HCT116 (cell line): ENCODE results near the gene SH3D21. TPM values are rescaled to one million over a fixed set of nuclear protein-coding genes. Genes with fewer than 3 reads are reported as not detected.

ENCODE experiments used
- ATAC-seq: fragments of 200-7000 bp; cut with Tn5 transposase; 2 replicates; pipeline ENCODE4 v1.9.1; 2020; ENCODE audit warnings: mild to moderate bottlenecking, moderate library complexity
- BruUV-seq: library from RNA; stranded (reverse); fragments of 400-500 nt; replicated peaks from 2 replicates; lab custom pipeline; 2021; lab: Mats Ljungman, UMichigan
- CTCF ChIA-PET: fragments of 300-600 bp; sonication (Branson Sonifier 250); formaldehyde crosslinking; loops from one replicate; lab custom pipeline; 2021; ENCODE audit warnings: antibody characterized with exemption; lab: Charles Lee
- POLR2A ChIA-PET: fragments of 300-600, 350-600 bp; sonication (Branson Sonifier 250); formaldehyde crosslinking; loops from one replicate; lab custom pipeline; 2021; ENCODE audit warnings: antibody characterized with exemption; lab: Charles Lee
- RAD21 ChIA-PET, 2 experiments: fragments of 300-600 bp; sonication (Branson Sonifier 250); formaldehyde crosslinking; loops; one replicate each; lab custom pipeline; 2023; ENCODE audit warnings: low total read pairs in 2 of 2; ENCODE audit not compliant: uncharacterized antibody in 2 of 2, unreplicated experiment in 2 of 2, low non-redundant PET in 1 of 2; lab: Charles Lee
- DNase-seq: peaks from one replicate; pipeline ENCODE4 v3.0.0-alpha.2; 2010; ENCODE audit warnings: low read depth, low spot score
- H2AFZ ChIP-seq: fragments of 200-600 bp; shearing (Covaris generic), sonication (generic); 2 replicates; pipeline ENCODE4 v1.6.1; 2017; ENCODE audit warnings: low read depth, mixed run types, mixed read lengths, antibody characterized with exemption, low read length; ENCODE audit not compliant: poor library complexity, severe bottlenecking
- H3K27ac ChIP-seq: 2 replicates; pipeline ENCODE4 v1.5.1; 2012; ENCODE audit warnings: low read depth, low read length
- H3K27me3 ChIP-seq: fragments of 200-600 bp; sonication (generic); 2 replicates; pipeline ENCODE4 v1.6.1; 2016; ENCODE audit warnings: mixed run types, low read length, mixed read lengths; ENCODE audit not compliant: insufficient read depth
- H3K36me3 ChIP-seq, 2 experiments: fragments of 200-500 bp in 1 of 2; fragments of 200-600 bp in 1 of 2; sonication (Bioruptor generic) in 1 of 2; sonication (generic) in 1 of 2; 2 replicates each; pipeline versions ENCODE4 v1.5.1 to v1.6.1; 2014 to 2016; ENCODE audit warnings: low read length in 2 of 2, inconsistent platforms in 1 of 2, mixed read lengths in 1 of 2, mixed run types in 1 of 2; ENCODE audit not compliant: insufficient read depth in 2 of 2, control insufficient read depth in 1 of 2
- H3K4me1 ChIP-seq, 2 experiments: fragments of 200-600 bp in 1 of 2; sonication (generic) in 1 of 2; 2 replicates each; pipeline versions ENCODE4 v1.5.1 to v1.6.1; 2012 to 2017; ENCODE audit warnings: low read length in 2 of 2, inconsistent platforms in 1 of 2, mild to moderate bottlenecking in 1 of 2, mixed read lengths in 1 of 2, mixed run types in 1 of 2, moderate library complexity in 1 of 2; ENCODE audit not compliant: insufficient read depth in 2 of 2, control insufficient read depth in 1 of 2
- H3K4me2 ChIP-seq: fragments of 200-600 bp; sonication (generic); 2 replicates; pipeline ENCODE4 v1.6.1; 2017; ENCODE audit warnings: mixed run types, low read length, mixed read lengths
- H3K4me3 ChIP-seq, 2 experiments: fragments of 200-600 bp in 1 of 2; sonication (generic) in 1 of 2; replicated peaks in 1 of 2; 2 replicates each; pipeline ENCODE4 v1.5.1; 2011 to 2016; ENCODE audit warnings: low read length in 2 of 2, control low read depth in 1 of 2, low read depth in 1 of 2, mild to moderate bottlenecking in 1 of 2, mixed read lengths in 1 of 2, mixed run types in 1 of 2
- H3K79me2 ChIP-seq: fragments of 200-600 bp; sonication (generic); 2 replicates; pipeline ENCODE4 v1.6.1; 2017; ENCODE audit warnings: mild to moderate bottlenecking, mixed run types, low read length, moderate library complexity, mixed read lengths; ENCODE audit not compliant: insufficient read depth
- H3K9ac ChIP-seq: fragments of 200-600 bp; sonication (generic); 2 replicates; pipeline ENCODE4 v1.6.1; 2016; ENCODE audit warnings: low read length, mixed read lengths
- H3K9me2 ChIP-seq: fragments of 200-600 bp; sonication (generic), shearing (Covaris generic); 2 replicates; pipeline ENCODE4 v1.6.1; 2017; ENCODE audit warnings: mixed run types, mild to moderate bottlenecking, moderate library complexity; ENCODE audit not compliant: insufficient read depth
- H3K9me3 ChIP-seq, 2 experiments: fragments of 200-500 bp in 1 of 2; fragments of 200-600 bp in 1 of 2; sonication (Bioruptor generic) in 1 of 2; sonication (generic) in 1 of 2; 2 replicates each; pipeline ENCODE4 v1.6.1; 2014 to 2017; ENCODE audit warnings: low read length in 2 of 2, mixed read lengths in 2 of 2, inconsistent platforms in 1 of 2, low read depth in 1 of 2, mild to moderate bottlenecking in 1 of 2, mixed run types in 1 of 2, moderate library complexity in 1 of 2; ENCODE audit not compliant: control insufficient read depth in 1 of 2, insufficient read depth in 1 of 2
- H4K20me1 ChIP-seq: fragments of 200-600 bp; sonication (generic), shearing (Covaris generic); 2 replicates; pipeline ENCODE4 v1.6.1; 2017; ENCODE audit warnings: mixed run types, mild to moderate bottlenecking, moderate library complexity; ENCODE audit not compliant: insufficient read depth
- CBX3 ChIP-seq: IDR thresholded peaks from 2 replicates; pipeline ENCODE4 v1.6.1; 2012; ENCODE audit warnings: low read depth
- CEBPB ChIP-seq: IDR thresholded peaks from 2 replicates; pipeline ENCODE4 v1.6.1; 2012; ENCODE audit warnings: low read depth
- EGR1 ChIP-seq: IDR thresholded peaks from 2 replicates; pipeline ENCODE4 v1.6.1; 2012; ENCODE audit warnings: low read depth
- EZH2 ChIP-seq: fragments of 200-600 bp; sonication (generic); IDR thresholded peaks from 2 replicates; pipeline ENCODE4 v1.6.1; 2017; ENCODE audit warnings: antibody characterized with exemption, mixed run types
- EZH2phosphoT487 ChIP-seq: fragments of 200-600 bp; IDR thresholded peaks from 2 replicates; pipeline ENCODE4 v1.6.1; 2018; ENCODE audit warnings: antibody characterized with exemption, borderline replicate concordance
- FOSL1 ChIP-seq: IDR thresholded peaks from 2 replicates; pipeline ENCODE4 v1.6.1; 2012; ENCODE audit warnings: low read depth
- POLR2A ChIP-seq: IDR thresholded peaks from 2 replicates; pipeline ENCODE4 v1.7.0; 2011; ENCODE audit warnings: borderline replicate concordance; ENCODE audit not compliant: insufficient read depth, insufficient read length; ENCODE audit errors: extremely low read depth
- SIN3A ChIP-seq: IDR thresholded peaks from 2 replicates; pipeline ENCODE4 v1.6.1; 2012; ENCODE audit warnings: low read depth
- SRF ChIP-seq: IDR thresholded peaks from 2 replicates; pipeline ENCODE4 v1.6.1; 2012; ENCODE audit warnings: low read depth
- TCF7L2 ChIP-seq: IDR thresholded peaks from 2 replicates; pipeline ENCODE4 v1.7.0; 2011; ENCODE audit warnings: borderline replicate concordance, inconsistent platforms; ENCODE audit not compliant: insufficient read depth, insufficient read length; ENCODE audit errors: extremely low read depth
- YY1 ChIP-seq: IDR thresholded peaks from 2 replicates; pipeline ENCODE4 v1.6.1; 2011; ENCODE audit warnings: low read length, low read depth, moderate library complexity, mild to moderate bottlenecking; ENCODE audit not compliant: insufficient replicate concordance; ENCODE audit errors: extremely low read depth
- ZFX ChIP-seq: fragments of 450-650 bp; IDR thresholded peaks from 2 replicates; pipeline ENCODE4 v1.6.1; 2017
- intact Hi-C: fragments of 100-400 bp; cut with micrococcal nuclease; formaldehyde crosslinking; loops from 2 replicates; pipeline ENCODE4 v1.10.0; 2022
- total RNA-seq: library from RNA; stranded (reverse); gene quantifications from one replicate; pipeline ENCODE4 v1.2.1, GENCODE V29; 2021; ENCODE audit not compliant: unreplicated experiment
- TF ChIP-seq, protein P1 (sequence below): IDR thresholded peaks from 2 replicates; pipeline ENCODE4 v1.6.1; 2011; ENCODE audit warnings: mild to moderate bottlenecking, low read length, moderate library complexity; ENCODE audit not compliant: insufficient replicate concordance; ENCODE audit errors: extremely low read depth
- TF ChIP-seq, protein P2 (sequence below): IDR thresholded peaks from 2 replicates; pipeline ENCODE4 v1.6.1; 2012; ENCODE audit warnings: low read depth

The SH3D21 gene
- total RNA-seq, 1 experiment from 2014 or later = 9.3 TPM

DNA sequence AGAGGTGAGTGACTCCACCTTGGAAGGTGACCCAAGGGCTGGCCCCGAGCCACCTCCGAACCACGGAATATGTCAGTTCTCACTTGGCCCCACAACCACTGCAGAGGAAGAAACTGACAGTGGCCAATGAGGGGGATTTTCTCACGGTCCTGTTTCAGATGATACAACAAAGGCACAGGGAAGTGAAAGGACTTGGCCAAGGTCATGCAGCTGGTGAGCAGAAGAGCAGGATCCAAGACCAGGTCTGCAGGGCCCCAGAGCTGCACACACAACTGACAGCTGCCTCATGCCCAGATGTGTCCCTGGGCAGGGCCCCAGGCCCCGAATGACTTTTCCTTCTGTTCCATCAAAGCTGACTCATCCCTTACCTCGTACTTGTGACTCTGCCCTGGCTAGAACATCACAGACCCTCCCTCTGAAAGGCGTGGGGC is 43.1 kb downstream of the SH3D21 start:
- Histone ChIP-seq H2AFZ (no peak overlapping the region), H3K4me2 (peak overlapping the region; percentile 78; the same call in 1 of the 2 replicates), H3K9ac (peak overlapping the region; percentile 26; the same call in 1 of the 2 replicates), H3K36me3 (peaks cover 16 to 19% of the 10 kb centered on the region in 2 experiments; a peak in 3 of 4 replicates), H3K9me2 (no peaks in the 10 kb centered on the region), H3K27me3 (no peaks in the 10 kb centered on the region), H3K4me3 (no peak overlapping the region), H4K20me1 (no peaks in the 10 kb centered on the region), H3K79me2 (no peaks in the 10 kb centered on the region), H3K9me3 (no peaks in the 10 kb centered on the region), H3K4me1 (peaks cover 6 to 50% of the 10 kb centered on the region in 2 experiments; a peak in 3 of 4 replicates), H3K27ac (no peak overlapping the region)
- intact Hi-C loops = no loop called here
- ATAC-seq (no peak), DNase-seq (no peak)
- BruUV-seq = no TSS peak
- ChIA-PET CTCF (no interaction called here), POLR2A (no interaction called here), RAD21 (no interaction called here)
- TF ChIP-seq EZH2 (no peak), CEBPB (no peak), FOSL1 (no peak), TCF7L2 (no peak), SIN3A (no peak), YY1 (no peak), EGR1 (no peak), SRF (no peak), ZFX (no peak), EZH2phosphoT487 (no peak), POLR2A (no peak), CBX3 (no peak)
- TF ChIP-seq, protein P1, sequence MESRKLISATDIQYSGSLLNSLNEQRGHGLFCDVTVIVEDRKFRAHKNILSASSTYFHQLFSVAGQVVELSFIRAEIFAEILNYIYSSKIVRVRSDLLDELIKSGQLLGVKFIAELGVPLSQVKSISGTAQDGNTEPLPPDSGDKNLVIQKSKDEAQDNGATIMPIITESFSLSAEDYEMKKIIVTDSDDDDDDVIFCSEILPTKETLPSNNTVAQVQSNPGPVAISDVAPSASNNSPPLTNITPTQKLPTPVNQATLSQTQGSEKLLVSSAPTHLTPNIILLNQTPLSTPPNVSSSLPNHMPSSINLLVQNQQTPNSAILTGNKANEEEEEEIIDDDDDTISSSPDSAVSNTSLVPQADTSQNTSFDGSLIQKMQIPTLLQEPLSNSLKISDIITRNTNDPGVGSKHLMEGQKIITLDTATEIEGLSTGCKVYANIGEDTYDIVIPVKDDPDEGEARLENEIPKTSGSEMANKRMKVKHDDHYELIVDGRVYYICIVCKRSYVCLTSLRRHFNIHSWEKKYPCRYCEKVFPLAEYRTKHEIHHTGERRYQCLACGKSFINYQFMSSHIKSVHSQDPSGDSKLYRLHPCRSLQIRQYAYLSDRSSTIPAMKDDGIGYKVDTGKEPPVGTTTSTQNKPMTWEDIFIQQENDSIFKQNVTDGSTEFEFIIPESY = no peak
- TF ChIP-seq, protein P2, sequence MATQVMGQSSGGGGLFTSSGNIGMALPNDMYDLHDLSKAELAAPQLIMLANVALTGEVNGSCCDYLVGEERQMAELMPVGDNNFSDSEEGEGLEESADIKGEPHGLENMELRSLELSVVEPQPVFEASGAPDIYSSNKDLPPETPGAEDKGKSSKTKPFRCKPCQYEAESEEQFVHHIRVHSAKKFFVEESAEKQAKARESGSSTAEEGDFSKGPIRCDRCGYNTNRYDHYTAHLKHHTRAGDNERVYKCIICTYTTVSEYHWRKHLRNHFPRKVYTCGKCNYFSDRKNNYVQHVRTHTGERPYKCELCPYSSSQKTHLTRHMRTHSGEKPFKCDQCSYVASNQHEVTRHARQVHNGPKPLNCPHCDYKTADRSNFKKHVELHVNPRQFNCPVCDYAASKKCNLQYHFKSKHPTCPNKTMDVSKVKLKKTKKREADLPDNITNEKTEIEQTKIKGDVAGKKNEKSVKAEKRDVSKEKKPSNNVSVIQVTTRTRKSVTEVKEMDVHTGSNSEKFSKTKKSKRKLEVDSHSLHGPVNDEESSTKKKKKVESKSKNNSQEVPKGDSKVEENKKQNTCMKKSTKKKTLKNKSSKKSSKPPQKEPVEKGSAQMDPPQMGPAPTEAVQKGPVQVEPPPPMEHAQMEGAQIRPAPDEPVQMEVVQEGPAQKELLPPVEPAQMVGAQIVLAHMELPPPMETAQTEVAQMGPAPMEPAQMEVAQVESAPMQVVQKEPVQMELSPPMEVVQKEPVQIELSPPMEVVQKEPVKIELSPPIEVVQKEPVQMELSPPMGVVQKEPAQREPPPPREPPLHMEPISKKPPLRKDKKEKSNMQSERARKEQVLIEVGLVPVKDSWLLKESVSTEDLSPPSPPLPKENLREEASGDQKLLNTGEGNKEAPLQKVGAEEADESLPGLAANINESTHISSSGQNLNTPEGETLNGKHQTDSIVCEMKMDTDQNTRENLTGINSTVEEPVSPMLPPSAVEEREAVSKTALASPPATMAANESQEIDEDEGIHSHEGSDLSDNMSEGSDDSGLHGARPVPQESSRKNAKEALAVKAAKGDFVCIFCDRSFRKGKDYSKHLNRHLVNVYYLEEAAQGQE = no peak
